Activated CD8-positive, alpha-beta memory T cell treated with anti-CD3 and anti-CD28 coated beads, Interleukin-2, amount 50 U/mL, for 24 hours (primary cell): ENCODE data around the gene SDCCAG8.

Experiments used
- DNase-seq: peaks from one replicate; pipeline ENCODE4 v3.0.0-alpha.2; 2020; ENCODE audit errors: extremely low read depth

SDCCAG8 gene

GRCh38 chr1:243455760-243456651 is 200.2 kb downstream of the SDCCAG8 start:
- no peak for DNase-seq

GRCh38 chr1:243457363-243457982 is 201.6 kb downstream of the SDCCAG8 start:
- no peak for DNase-seq

- DNase-seq: no peak
Measured at GRCh38 chr1:243459059-243459458, 203.2 kb downstream of the SDCCAG8 start.

GRCh38 chr1:243461700-243462099 is 205.9 kb downstream of the SDCCAG8 start:
- DNase-seq: no peak

GRCh38 chr1:243462929-243463697 is 207.3 kb downstream of the SDCCAG8 start:
- DNase-seq: no peak

- no peak for DNase-seq
Measured at GRCh38 chr1:243465081-243465480, 209.2 kb downstream of the SDCCAG8 start.

- no peak for DNase-seq
Measured at GRCh38 chr1:243465738-243466137, 209.9 kb downstream of the SDCCAG8 start.

GRCh38 chr1:243469497-243469896 is 213.7 kb downstream of the SDCCAG8 start:
- no peak for DNase-seq

GRCh38 chr1:243470502-243470901 is 214.7 kb downstream of the SDCCAG8 start:
- no peak for DNase-seq

- no peak for DNase-seq
Measured at GRCh38 chr1:243471026-243471685, 215.3 kb downstream of the SDCCAG8 start.

- no peak for DNase-seq
Measured at GRCh38 chr1:243471754-243472745, 216.2 kb downstream of the SDCCAG8 start.

- no peak for DNase-seq
Measured at GRCh38 chr1:243473227-243474135, 217.6 kb downstream of the SDCCAG8 start.

GRCh38 chr1:243474136-243474881 is 218.5 kb downstream of the SDCCAG8 start:
- DNase-seq: no peak

GRCh38 chr1:243474906-243475305 is 219.1 kb downstream of the SDCCAG8 start:
- no peak for DNase-seq

- no peak for DNase-seq
Measured at GRCh38 chr1:243475966-243476365, 220.1 kb downstream of the SDCCAG8 start.

- DNase-seq: no peak
Measured at GRCh38 chr1:243477731-243478290, 222.0 kb downstream of the SDCCAG8 start.

- DNase-seq: no peak
Measured at GRCh38 chr1:243481101-243481500, 225.3 kb downstream of the SDCCAG8 start.
